ENCODE data around the gene TSNAXIP1.

- TF ChIP-seq CTCF (IDR thresholded peaks at IDR 0.05) (no peak), POLR2AphosphoS5 (IDR thresholded peaks at IDR 0.05) (no peak), POLR2A (IDR thresholded peaks at IDR 0.05) (no peak)
Observed at GRCh38 chr16:67855789-67856188, 49.1 kb downstream of the TSNAXIP1 start.
